Measurements from ENCODE around the gene PCSK7.

- TF ChIP-seq EZH2 (IDR thresholded peaks at IDR 0.05): no peak
- no peak for TF ChIP-seq CTCF (IDR thresholded peaks at IDR 0.05)
These were observed 27.4 kb downstream of the PCSK7 start for GRCh38 chr11:117204283-117205080.

Data from neural progenitor cell (in vitro differentiated cells).